Panc1 (cell line): ENCODE data around the gene CSNK1E. TPM values are rescaled to one million over a fixed set of nuclear protein-coding genes. Genes with fewer than 3 reads are reported as not detected.

ENCODE experiments used
- ATAC-seq: fragments of 200-7000 bp; cut with Tn5 transposase; 2 replicates; pipeline ENCODE4 v1.9.1; 2020; ENCODE audit warnings: mild to moderate bottlenecking, moderate library complexity
- BruUV-seq: library from RNA; stranded (reverse); fragments of 400-500 nt; replicated peaks from 2 replicates; lab custom pipeline; 2021; lab: Mats Ljungman, UMichigan
- CTCF ChIA-PET: fragments of 300-600 bp; sonication (Branson Sonifier 250); formaldehyde crosslinking; loops from one replicate; lab custom pipeline; 2022; ENCODE audit warnings: antibody characterized with exemption; lab: Charles Lee
- POLR2A ChIA-PET: fragments of 300-600 bp; sonication (Branson Sonifier 250); formaldehyde crosslinking; loops from one replicate; lab custom pipeline; 2022; ENCODE audit warnings: antibody characterized with exemption; lab: Charles Lee
- DNase-seq: peaks from one replicate; pipeline ENCODE4 v3.0.0-alpha.2; 2010; ENCODE audit warnings: low read depth, low spot score
- H3K27ac ChIP-seq: 2 replicates; pipeline ENCODE4 v1.5.1; 2011; ENCODE audit warnings: mild to moderate bottlenecking, low read length, inconsistent platforms
- H3K27me3 ChIP-seq: fragments of 200-500 bp; sonication (Bioruptor generic); 2 replicates; pipeline ENCODE4 v1.6.0; 2014; ENCODE audit warnings: low read length, inconsistent platforms; ENCODE audit not compliant: control insufficient read depth, insufficient read depth
- H3K36me3 ChIP-seq: fragments of 200-500 bp; sonication (Bioruptor generic); 2 replicates; pipeline ENCODE4 v1.5.1; 2014; ENCODE audit warnings: inconsistent platforms, mild to moderate bottlenecking, low read length, moderate library complexity; ENCODE audit not compliant: control insufficient read depth, insufficient read depth
- H3K4me1 ChIP-seq: 2 replicates; pipeline ENCODE4 v1.5.1; 2011; ENCODE audit warnings: inconsistent platforms, mild to moderate bottlenecking, low read length, moderate library complexity; ENCODE audit not compliant: control insufficient read depth, insufficient read depth
- H3K4me3 ChIP-seq, 2 experiments: 2 replicates each; pipeline ENCODE4 v1.5.1; 2011 to 2012; ENCODE audit warnings: low read depth in 2 of 2, low read length in 2 of 2, mild to moderate bottlenecking in 2 of 2, inconsistent platforms in 1 of 2, moderate library complexity in 1 of 2
- H3K9me3 ChIP-seq: fragments of 200-500 bp; sonication (Bioruptor generic); 2 replicates; pipeline ENCODE4 v1.5.1; 2014; ENCODE audit warnings: low read depth, mild to moderate bottlenecking, inconsistent platforms, low read length, moderate library complexity; ENCODE audit not compliant: control insufficient read depth, insufficient read depth
- CTCF ChIP-seq: fragments of 450-650 bp; IDR thresholded peaks from 2 replicates; pipeline ENCODE4 v1.5.1; 2017; ENCODE audit warnings: mild to moderate bottlenecking
- POLR2AphosphoS5 ChIP-seq: IDR thresholded peaks from 2 replicates; pipeline ENCODE4 v1.6.1; 2012; ENCODE audit warnings: mild to moderate bottlenecking, low read depth, low read length, moderate library complexity
- REST ChIP-seq, 2 experiments: IDR thresholded peaks; 2 replicates each; pipeline ENCODE4 v1.6.1; 2011 to 2012; ENCODE audit warnings: low read depth in 2 of 2, control low read depth in 1 of 2, low read length in 1 of 2, mild to moderate bottlenecking in 1 of 2, moderate library complexity in 1 of 2; ENCODE audit not compliant: insufficient read depth in 1 of 2
- SIN3A ChIP-seq: IDR thresholded peaks from 2 replicates; pipeline ENCODE4 v1.6.1; 2012; ENCODE audit warnings: low read depth, mild to moderate bottlenecking, low read length, moderate library complexity, borderline replicate concordance; ENCODE audit not compliant: insufficient read depth
- TCF7L2 ChIP-seq: IDR thresholded peaks from 2 replicates; pipeline ENCODE4 v1.6.1; 2011; ENCODE audit warnings: mild to moderate bottlenecking, low read depth, low read length, inconsistent platforms
- in situ Hi-C: cut with HindIII; loops from 2 replicates; pipeline ENCODE4 v1.10.0; 2016; ENCODE audit warnings: low sequenced_read_pairs, low pct_unique_long_range_greater_than_20kb
- intact Hi-C: fragments of 100-400 bp; cut with micrococcal nuclease; formaldehyde crosslinking; loops from one replicate; pipeline ENCODE4 v1.10.0; 2022; ENCODE audit not compliant: unreplicated experiment
- total RNA-seq: library from RNA; stranded (reverse); gene quantifications from one replicate; pipeline ENCODE4 v1.2.1, GENCODE V29; 2021; ENCODE audit not compliant: unreplicated experiment

The CSNK1E gene
- total RNA-seq, 1 experiment from 2014 or later: 115 TPM

- no peaks in the 10 kb centered on the region for H3K9me3 ChIP-seq
- H3K4me3 ChIP-seq: no peak overlapping the region
- ChIA-PET POLR2A (no interaction called here), CTCF (no interaction called here)
- no peak for TF ChIP-seq SIN3A
- TF ChIP-seq POLR2AphosphoS5: no peak
- no peak for TF ChIP-seq CTCF
- no peak for TF ChIP-seq TCF7L2
- TF ChIP-seq REST (IDR thresholded peaks at IDR 0.05; ENCODE audit: insufficient read depth in 1 of 2, low read depth in 2 of 2, low read length in 1 of 2): no peak
- no peak for DNase-seq
- no peaks in the 10 kb centered on the region for H3K4me1 ChIP-seq
- BruUV-seq: no TSS peak
- intact Hi-C loops (no loop called here), in situ Hi-C loops (no loop called here)
- H3K27me3 ChIP-seq: no peaks in the 10 kb centered on the region
- ATAC-seq: no peak
- H3K36me3 ChIP-seq: no peaks in the 10 kb centered on the region
- no peak overlapping the region for H3K27ac ChIP-seq
These were observed 70.5 kb downstream of the CSNK1E start for GRCh38 chr22:38246692-38247091.

GRCh38 chr22:38246046-38246658 is 71.1 kb downstream of the CSNK1E start:
- ChIA-PET CTCF (no interaction called here), POLR2A (no interaction called here)
- intact Hi-C loops: no loop called here
- BruUV-seq: no TSS peak
- ATAC-seq (peak; percentile 56; the same call in 1 of the 2 replicates), DNase-seq (no peak)
- no peaks in the 10 kb centered on the region for H3K9me3 ChIP-seq
- H3K27ac ChIP-seq: no peak overlapping the region
- TF ChIP-seq TCF7L2: no peak
- no peak for TF ChIP-seq CTCF
- TF ChIP-seq SIN3A: no peak
- no peak for TF ChIP-seq REST (IDR thresholded peaks at IDR 0.05; ENCODE audit: insufficient read depth in 1 of 2, low read depth in 2 of 2, low read length in 1 of 2)
- no peak for TF ChIP-seq POLR2AphosphoS5
- H3K4me1 ChIP-seq: no peaks in the 10 kb centered on the region
- no peaks in the 10 kb centered on the region for H3K36me3 ChIP-seq
- no peaks in the 10 kb centered on the region for H3K27me3 ChIP-seq
- in situ Hi-C loops: no loop called here
- H3K4me3 ChIP-seq: no peak overlapping the region
